SIG-M5 treated with dmso at 0.1 percent for 504 hours (cell line): ENCODE data around the gene CDCA3.

ENCODE experiments used
- DNase-seq: peaks from one replicate; lab custom pipeline; 2025; ENCODE audit not compliant: unreplicated experiment; lab: John Stamatoyannopoulos, UW

CDCA3 gene

GRCh38 chr12:6833189-6833890, 17.7 kb downstream of the CDCA3 start:
- no peak for DNase-seq

DNA sequence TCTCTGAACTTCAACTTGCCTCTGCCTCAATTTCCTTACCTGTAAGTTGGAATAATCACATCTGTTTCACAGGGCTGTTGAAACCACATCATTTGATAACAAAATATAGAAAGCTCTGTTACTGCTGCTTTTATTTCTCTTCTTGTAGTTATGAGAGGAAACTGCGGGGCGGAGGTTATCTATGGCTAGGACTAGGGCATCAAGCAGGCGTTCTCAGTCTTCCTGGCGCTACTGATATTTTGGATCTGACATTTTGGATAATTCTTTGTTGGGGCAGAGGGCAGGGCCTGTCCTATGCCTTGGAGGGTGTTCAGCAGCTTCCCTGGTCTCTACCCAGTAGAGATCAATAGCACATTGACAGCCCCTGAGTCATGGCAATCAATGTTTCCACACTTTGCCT, 19.0 kb downstream of the CDCA3 start:
- DNase-seq, result no peak

DNA sequence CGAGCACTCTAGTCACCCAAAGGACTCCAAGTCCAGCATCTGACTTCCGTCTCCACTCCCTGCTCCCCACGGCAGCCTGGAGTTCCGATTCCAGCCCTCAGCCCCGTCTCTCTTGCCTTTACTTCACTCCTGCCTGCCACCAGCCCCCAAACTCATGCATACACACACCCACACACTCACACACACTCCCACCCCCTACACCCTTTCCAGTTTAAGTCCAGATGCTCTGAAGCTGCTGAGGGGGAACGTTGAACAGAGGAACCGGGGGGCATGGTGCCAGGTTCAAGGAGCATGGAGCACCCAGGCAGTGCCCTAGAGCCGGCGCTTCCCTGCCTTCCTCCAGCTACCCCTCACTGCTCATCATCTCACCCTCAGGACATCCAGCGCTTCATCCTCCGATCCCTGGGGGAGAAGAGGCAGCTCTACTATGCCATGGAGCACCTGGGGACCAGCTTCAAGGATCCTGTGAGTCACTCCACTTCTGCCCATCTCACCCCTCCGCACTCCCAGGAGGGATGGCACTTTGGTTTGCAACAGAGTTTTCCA, 19.6 kb downstream of the CDCA3 start:
- DNase-seq, result no peak

- no peak for DNase-seq
Observed at GRCh38 chr12:6830999-6831398, 20.1 kb downstream of the CDCA3 start.

- DNase-seq, result no peak
Observed at GRCh38 chr12:6830286-6830890, 20.7 kb downstream of the CDCA3 start.

- DNase-seq, result no peak
Observed at GRCh38 chr12:6829536-6830220, 21.4 kb downstream of the CDCA3 start.

DNA sequence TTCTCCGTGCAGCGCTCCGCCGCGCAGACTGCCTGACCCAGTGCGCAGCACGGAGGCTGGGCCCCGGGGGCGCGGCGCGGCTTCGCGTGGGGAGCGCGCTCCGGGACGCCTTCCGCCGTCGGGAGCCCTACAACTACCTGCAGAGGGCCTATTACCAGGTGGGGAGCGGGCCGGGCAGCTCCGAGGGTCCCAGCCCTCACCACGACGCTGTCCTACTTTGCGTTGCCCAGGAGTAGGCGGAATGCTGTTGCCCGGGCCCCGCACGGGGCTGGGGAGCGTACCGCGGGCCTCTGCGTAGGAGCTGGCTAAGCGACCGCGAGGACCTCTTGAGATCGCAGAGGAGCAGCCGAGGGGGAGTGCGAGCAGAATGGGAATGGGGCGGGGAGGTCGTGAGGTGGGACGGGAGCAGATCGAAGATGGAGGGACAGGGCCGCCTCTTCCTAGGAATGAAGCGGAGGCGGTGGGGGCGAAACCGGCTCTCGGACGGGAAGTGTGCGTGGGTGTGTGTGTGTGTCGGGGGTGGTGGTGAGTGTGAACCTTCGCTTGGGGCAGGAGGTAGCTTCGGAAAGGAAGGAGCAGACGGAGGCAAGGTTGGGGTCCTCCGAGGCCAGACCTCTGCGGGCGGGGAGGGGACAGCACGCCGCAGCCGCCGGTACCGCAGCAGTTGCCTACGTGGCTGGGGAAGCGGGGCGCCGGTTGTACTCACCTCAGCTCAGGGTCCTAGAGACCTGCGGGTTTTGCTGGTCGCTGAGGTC, 22.1 kb downstream of the CDCA3 start:
- DNase-seq, result no peak

- no peak for DNase-seq
Observed at GRCh38 chr12:6827982-6828780, 22.9 kb downstream of the CDCA3 start, which contains the start of gene P3H3. TSS of gene P3H3 (plus strand) at chr12:6828407. CDS start at chr12:6828441, 34 bp downstream.

DNA sequence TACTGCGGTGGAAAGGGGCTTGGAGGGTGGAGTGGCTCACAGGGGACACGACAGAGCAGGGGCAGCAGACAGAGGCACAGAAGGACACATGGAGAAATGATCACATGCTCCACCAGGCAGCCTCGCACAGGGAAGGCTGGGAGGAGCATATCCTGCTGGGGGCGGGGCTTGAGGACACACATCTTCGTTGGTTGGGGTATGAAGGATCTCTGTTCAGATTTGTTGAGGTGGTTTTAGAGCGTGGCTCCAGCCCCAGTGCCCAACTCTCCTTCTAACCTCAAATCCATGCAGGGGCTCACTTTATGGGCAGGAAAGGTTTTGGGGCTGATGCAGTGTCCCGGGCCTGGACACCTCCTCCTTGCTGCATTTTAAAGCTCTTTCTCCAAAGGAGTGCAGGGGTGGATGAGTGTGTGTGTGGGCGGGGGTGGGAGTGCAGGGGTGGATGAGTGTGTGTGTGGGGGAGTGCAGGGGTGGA, 23.6 kb downstream of the CDCA3 start:
- peak; percentile 37 for DNase-seq

- no peak for DNase-seq
Observed at GRCh38 chr12:6826734-6827436, 24.2 kb downstream of the CDCA3 start.

- no peak for DNase-seq
Observed at GRCh38 chr12:6826125-6826733, 24.9 kb downstream of the CDCA3 start.

- peak; percentile 79 for DNase-seq
Observed at GRCh38 chr12:6825398-6826124, 25.5 kb downstream of the CDCA3 start.

GRCh38 chr12:6824901-6825381, 26.1 kb downstream of the CDCA3 start:
- DNase-seq, result no peak

GRCh38 chr12:6824085-6824775, 26.9 kb downstream of the CDCA3 start:
- no peak for DNase-seq

- DNase-seq, result no peak
Observed at GRCh38 chr12:6823182-6824084, 27.7 kb downstream of the CDCA3 start.

DNA sequence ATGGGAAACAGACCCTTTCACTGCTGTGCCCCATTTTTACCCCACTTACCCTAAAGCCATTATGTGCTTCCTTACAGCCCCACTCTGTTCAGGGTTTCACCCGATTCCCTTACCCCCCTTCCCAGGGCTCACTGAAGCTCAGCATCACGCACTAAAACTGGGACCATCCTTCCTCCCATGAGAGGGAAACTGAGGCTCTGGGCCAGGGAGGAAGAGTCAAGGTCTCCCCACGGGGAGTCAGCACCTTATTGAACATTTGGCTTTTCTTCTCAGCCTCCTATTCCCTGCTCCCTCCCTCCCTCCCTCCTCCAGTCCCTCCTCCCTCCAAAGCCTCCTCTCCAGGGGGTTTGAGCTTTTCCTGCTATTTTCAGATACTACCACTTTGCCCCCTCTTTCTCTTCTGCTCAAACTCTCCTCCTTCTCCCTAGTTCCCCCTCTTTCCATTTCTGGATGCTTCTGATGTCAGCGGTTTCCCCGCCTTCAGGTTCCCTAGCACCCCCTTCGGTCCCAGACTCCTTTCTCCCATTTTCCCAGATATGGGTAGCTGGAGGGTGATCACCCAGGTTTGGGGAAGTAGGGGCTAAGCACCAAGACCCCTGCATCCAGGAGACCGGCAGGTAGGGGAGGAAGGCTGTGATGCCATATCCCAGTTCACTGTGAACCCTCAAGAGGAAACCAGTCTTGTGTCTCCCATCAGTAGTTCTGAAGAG, 28.5 kb downstream of the CDCA3 start:
- no peak for DNase-seq
